KMS-11 (cell line): Measurements from ENCODE around the gene LRP2BP.

Experiments used
- H2AFZ ChIP-seq: fragments of 200-600 bp; sonication (generic); 2 replicates; pipeline ENCODE4 v1.6.1; 2016; ENCODE audit warnings: antibody characterized with exemption, mixed run types, low read depth
- H3K27ac ChIP-seq: fragments of 200-600 bp; sonication (generic); 2 replicates; pipeline ENCODE4 v1.6.1; 2016; ENCODE audit warnings: mild to moderate bottlenecking, mixed run types
- H3K27me3 ChIP-seq: fragments of 200-600 bp; sonication (generic); 2 replicates; pipeline ENCODE4 v1.6.1; 2017; ENCODE audit warnings: mild to moderate bottlenecking, low read depth, mixed run types, moderate library complexity; ENCODE audit not compliant: insufficient read depth
- H3K36me3 ChIP-seq: fragments of 200-600 bp; sonication (generic); 2 replicates; pipeline ENCODE4 v1.6.1; 2017; ENCODE audit warnings: mild to moderate bottlenecking, mixed run types; ENCODE audit not compliant: insufficient read depth
- H3K4me1 ChIP-seq: fragments of 200-600 bp; sonication (generic); 2 replicates; pipeline ENCODE4 v1.6.1; 2016; ENCODE audit warnings: mild to moderate bottlenecking, low read depth, mixed run types; ENCODE audit not compliant: poor library complexity, severe bottlenecking
- H3K4me2 ChIP-seq: fragments of 200-600 bp; sonication (generic); 2 replicates; pipeline ENCODE4 v1.7.0; 2016; ENCODE audit warnings: mild to moderate bottlenecking, mixed run types
- H3K4me3 ChIP-seq: fragments of 200-600 bp; sonication (generic); IDR thresholded peaks from 2 replicates; pipeline ENCODE4 v1.6.1; 2017; ENCODE audit warnings: low read depth, low read length, mixed read lengths; ENCODE audit not compliant: insufficient read depth
- H3K79me2 ChIP-seq: fragments of 200-600 bp; sonication (generic); 2 replicates; pipeline ENCODE4 v1.6.1; 2016; ENCODE audit warnings: low read depth, mixed run types; ENCODE audit not compliant: insufficient read depth
- H3K9ac ChIP-seq: fragments of 200-600 bp; sonication (generic); 2 replicates; pipeline ENCODE4 v1.6.1; 2016; ENCODE audit warnings: mild to moderate bottlenecking, mixed run types
- H4K20me1 ChIP-seq: fragments of 200-600 bp; sonication (generic); 2 replicates; pipeline ENCODE4 v1.6.1; 2016; ENCODE audit warnings: mild to moderate bottlenecking, mixed run types; ENCODE audit not compliant: insufficient read depth
- TF ChIP-seq, protein P1 (sequence below): fragments of 200-600 bp; sonication (generic); conservative IDR thresholded peaks from 2 replicates; pipeline ENCODE4 v1.6.1; 2017; ENCODE audit warnings: low read depth, mild to moderate bottlenecking, antibody characterized with exemption, low read length, moderate library complexity, mixed read lengths

LRP2BP gene

DNA sequence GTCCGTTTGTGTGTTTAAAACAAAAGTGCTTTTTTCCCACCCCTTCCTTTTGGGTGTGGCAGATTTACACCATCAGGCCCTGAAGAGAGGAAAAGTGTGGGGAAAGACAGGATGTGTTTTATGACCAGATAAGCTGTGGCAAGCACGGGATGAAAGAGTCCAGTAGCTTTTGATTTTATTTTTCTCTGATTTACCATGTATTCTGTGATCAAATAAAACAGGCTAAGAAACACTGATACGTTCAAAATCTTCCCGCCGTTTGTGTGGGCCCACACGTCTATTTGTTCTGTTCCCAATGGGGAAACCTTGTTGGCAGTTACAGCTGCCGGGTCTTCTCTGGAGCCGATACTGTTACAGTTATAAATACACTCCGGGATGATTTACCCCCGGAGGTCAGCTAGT is 10.8 kb downstream of the LRP2BP start:
- Histone ChIP-seq H3K4me1 (no peaks in the 10 kb centered on the region), H3K36me3 (no peaks in the 10 kb centered on the region), H4K20me1 (no peaks in the 10 kb centered on the region), H3K27me3 (no peaks in the 10 kb centered on the region), H3K79me2 (no peaks in the 10 kb centered on the region), H3K27ac (no peak overlapping the region), H2AFZ (no peak overlapping the region), H3K4me2 (no peak overlapping the region), H3K4me3 (no peak overlapping the region), H3K9ac (no peak overlapping the region)
- TF ChIP-seq, protein P1, sequence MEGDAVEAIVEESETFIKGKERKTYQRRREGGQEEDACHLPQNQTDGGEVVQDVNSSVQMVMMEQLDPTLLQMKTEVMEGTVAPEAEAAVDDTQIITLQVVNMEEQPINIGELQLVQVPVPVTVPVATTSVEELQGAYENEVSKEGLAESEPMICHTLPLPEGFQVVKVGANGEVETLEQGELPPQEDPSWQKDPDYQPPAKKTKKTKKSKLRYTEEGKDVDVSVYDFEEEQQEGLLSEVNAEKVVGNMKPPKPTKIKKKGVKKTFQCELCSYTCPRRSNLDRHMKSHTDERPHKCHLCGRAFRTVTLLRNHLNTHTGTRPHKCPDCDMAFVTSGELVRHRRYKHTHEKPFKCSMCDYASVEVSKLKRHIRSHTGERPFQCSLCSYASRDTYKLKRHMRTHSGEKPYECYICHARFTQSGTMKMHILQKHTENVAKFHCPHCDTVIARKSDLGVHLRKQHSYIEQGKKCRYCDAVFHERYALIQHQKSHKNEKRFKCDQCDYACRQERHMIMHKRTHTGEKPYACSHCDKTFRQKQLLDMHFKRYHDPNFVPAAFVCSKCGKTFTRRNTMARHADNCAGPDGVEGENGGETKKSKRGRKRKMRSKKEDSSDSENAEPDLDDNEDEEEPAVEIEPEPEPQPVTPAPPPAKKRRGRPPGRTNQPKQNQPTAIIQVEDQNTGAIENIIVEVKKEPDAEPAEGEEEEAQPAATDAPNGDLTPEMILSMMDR = no peak

DNA sequence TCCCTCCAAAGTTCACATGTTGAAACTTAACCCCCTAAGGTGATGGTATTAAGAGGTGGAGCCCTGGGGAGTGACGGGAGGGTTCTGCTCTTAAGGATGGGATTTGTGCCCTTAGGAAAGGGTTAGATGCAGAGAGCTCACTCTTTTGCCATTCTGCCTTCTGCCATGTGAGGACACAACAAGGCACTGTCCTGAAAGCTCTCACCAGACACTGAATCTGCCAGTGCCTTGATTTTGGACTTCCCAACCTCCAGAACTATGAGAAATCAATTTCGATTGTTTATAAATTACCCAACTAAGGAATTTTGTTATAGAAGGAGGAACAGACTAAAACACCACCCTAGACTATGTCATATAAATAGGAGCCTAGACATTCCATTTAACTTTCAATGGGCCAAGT is 11.7 kb downstream of the LRP2BP start:
- TF ChIP-seq, protein P1 = no peak

DNA sequence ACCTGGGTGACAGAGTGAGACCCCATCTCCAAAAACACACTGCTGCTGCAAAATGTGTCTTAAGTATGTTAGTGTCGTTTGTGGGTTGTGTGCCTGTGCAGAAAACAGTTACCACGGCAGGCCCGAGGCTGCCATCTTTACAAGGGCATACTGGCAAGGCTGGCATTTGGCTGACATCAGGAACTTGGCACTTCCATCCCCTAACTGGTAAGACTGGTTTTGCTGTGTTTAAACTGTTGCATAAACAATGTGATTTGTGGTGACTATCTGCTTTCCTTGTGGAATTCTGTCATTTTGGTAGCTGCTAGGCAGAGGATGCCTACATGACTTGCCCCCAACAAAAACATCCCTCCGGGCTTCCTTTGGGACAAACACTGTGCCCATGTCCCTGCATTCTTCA is 12.3 kb downstream of the LRP2BP start:
- H3K9ac ChIP-seq = no peak overlapping the region
- no peaks in the 10 kb centered on the region for H3K27me3 ChIP-seq
- no peak overlapping the region for H3K27ac ChIP-seq
- no peaks in the 10 kb centered on the region for H3K4me1 ChIP-seq
- no peaks in the 10 kb centered on the region for H3K36me3 ChIP-seq
- H3K4me2 ChIP-seq = no peak overlapping the region
- TF ChIP-seq, protein P1 = no peak
- H4K20me1 ChIP-seq = no peaks in the 10 kb centered on the region
- H3K4me3 ChIP-seq = no peak overlapping the region
- H3K79me2 ChIP-seq = no peaks in the 10 kb centered on the region
- H2AFZ ChIP-seq = no peak overlapping the region

More for the DNA sequence above, 11.7 kb downstream of the LRP2BP start:
- Histone ChIP-seq H3K27me3 (no peaks in the 10 kb centered on the region), H3K36me3 (no peaks in the 10 kb centered on the region), H3K9ac (no peak overlapping the region), H3K4me2 (no peak overlapping the region), H3K4me1 (no peaks in the 10 kb centered on the region), H3K79me2 (no peaks in the 10 kb centered on the region), H2AFZ (no peak overlapping the region), H4K20me1 (no peaks in the 10 kb centered on the region), H3K4me3 (no peak overlapping the region), H3K27ac (no peak overlapping the region)

DNA sequence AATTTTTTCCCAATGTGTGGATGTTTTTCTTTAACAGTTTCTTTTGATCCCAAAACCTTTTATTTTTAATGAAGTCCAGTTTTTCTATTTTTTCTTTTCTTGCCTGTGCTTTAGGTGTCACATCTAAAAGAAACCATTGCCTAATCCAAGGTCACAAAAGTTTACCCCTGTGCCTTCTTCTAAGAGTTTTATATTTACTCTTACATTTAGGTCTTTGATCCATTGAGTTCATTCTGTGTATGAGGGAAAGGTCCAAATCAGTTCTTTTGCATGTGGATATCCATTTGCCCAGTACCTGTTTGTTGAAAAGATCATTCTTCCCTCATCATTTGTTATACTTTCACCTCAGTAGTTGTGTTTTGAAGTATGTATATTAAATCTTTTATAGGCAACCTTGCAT is 13.0 kb downstream of the LRP2BP start:
- Histone ChIP-seq H3K4me3 (no peak overlapping the region), H3K36me3 (no peaks in the 10 kb centered on the region), H3K27ac (no peak overlapping the region), H2AFZ (no peak overlapping the region), H3K9ac (no peak overlapping the region), H3K4me2 (no peak overlapping the region), H3K27me3 (no peaks in the 10 kb centered on the region), H3K79me2 (no peaks in the 10 kb centered on the region), H3K4me1 (no peaks in the 10 kb centered on the region), H4K20me1 (no peaks in the 10 kb centered on the region)
- TF ChIP-seq, protein P1 = no peak
